ENCODE measurements around the gene DAPK2. TPM values are rescaled to one million over a fixed set of nuclear protein-coding genes. Genes with fewer than 3 reads are reported as not detected.

DAPK2 gene
- total and polyA plus RNA-seq, 12 donors = 20.8 to 62.6 (median 38.5) TPM

DNA sequence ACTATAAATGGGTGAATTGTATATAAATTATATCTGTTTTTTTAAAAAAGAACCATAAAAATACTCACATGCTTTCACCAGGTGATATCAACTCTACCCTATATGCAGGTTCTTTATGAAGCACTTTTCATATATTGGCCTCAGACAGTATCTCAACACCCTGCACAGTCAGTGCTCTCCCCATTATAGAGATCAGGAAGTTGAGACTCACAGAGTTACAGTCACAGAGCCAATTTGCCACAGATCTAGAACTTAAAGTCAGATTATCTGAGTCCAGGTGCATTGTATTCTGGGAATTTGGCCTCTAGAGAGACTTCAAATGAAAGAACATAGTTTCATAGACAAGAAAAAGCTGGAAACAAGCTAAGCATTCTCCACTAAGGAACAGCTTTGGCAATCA is 38.1 kb downstream of the DAPK2 start:
- H3K27ac ChIP-seq = no peak overlapping the region
- no peaks in the 10 kb centered on the region for H3K36me3 ChIP-seq
- TF ChIP-seq, protein P1, sequence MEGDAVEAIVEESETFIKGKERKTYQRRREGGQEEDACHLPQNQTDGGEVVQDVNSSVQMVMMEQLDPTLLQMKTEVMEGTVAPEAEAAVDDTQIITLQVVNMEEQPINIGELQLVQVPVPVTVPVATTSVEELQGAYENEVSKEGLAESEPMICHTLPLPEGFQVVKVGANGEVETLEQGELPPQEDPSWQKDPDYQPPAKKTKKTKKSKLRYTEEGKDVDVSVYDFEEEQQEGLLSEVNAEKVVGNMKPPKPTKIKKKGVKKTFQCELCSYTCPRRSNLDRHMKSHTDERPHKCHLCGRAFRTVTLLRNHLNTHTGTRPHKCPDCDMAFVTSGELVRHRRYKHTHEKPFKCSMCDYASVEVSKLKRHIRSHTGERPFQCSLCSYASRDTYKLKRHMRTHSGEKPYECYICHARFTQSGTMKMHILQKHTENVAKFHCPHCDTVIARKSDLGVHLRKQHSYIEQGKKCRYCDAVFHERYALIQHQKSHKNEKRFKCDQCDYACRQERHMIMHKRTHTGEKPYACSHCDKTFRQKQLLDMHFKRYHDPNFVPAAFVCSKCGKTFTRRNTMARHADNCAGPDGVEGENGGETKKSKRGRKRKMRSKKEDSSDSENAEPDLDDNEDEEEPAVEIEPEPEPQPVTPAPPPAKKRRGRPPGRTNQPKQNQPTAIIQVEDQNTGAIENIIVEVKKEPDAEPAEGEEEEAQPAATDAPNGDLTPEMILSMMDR (IDR thresholded peaks at IDR 0.05) = no peak
- H3K4me3 ChIP-seq = no peak overlapping the region
- DNase-seq = no peak
- no peak for ATAC-seq
- peaks cover 3 to 80% (median 57%) of the 10 kb centered on the region in 9 donors for H3K4me1 ChIP-seq
- H3K9me3 ChIP-seq = no peaks in the 10 kb centered on the region
- intact Hi-C loops (cut with DNase I) = no loop called here
- H3K27me3 ChIP-seq = no peaks in the 10 kb centered on the region

DNA sequence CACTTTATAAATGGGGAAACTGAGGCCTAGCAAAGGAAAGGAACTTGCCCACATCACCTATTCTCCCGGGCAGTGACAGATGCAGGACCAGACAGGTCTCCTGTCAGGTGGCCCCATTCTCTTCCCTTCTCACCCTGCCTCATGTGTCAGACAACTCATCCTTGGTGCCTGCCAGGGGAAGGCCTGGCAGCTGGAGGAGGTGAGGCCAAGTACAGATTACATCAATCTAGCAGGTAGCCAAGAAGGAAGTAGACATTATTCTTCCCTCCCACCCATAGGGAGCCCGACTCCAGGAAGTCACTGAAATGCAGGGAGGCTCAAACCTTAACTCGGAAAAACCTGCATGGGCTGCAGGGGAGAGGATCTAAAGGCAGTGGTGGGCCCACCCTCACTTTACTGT is 39.6 kb downstream of the DAPK2 start:
- Histone ChIP-seq H3K4me1 (peaks cover 0 to 69% (median 53%) of the 10 kb centered on the region in 9 donors), H3K4me3 (no peak overlapping the region), H3K36me3 (no peaks in the 10 kb centered on the region), H3K27ac (no peak overlapping the region), H3K27me3 (no peaks in the 10 kb centered on the region), H3K9me3 (no peaks in the 10 kb centered on the region)
- TF ChIP-seq, protein P1 (IDR thresholded peaks at IDR 0.05) = no peak
- WGBS, 2 donors = 71 to 90% methylated on average over 3 of the region's 3 CpGs
- no peak for DNase-seq
- intact Hi-C loops (cut with DNase I) = no loop called here
- peak in 1 of 8 donors; percentile 9 for ATAC-seq

DNA sequence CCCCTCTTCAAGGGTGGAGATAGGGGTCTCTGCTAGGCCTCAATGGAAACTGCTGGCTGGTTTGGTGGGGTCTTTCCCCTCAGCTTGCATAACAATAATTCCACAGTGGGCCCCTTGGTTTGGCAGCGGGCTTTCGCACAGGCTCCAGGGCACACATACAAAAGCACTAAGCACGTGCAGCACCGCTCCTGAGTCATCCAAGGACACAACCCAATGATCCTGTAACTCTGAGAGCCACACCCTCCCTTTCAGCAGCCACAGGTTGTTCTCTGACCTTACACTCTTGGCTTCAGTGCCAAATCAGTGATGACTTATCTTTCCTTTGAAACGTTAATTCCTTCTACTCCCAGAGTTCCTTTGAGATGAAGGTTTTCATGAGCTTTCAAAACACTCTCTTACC is 41.7 kb downstream of the DAPK2 start:
- DNase-seq = no peak
- intact Hi-C loops (cut with DNase I) = no loop called here
- Histone ChIP-seq H3K4me3 (no peak overlapping the region), H3K36me3 (no peaks in the 10 kb centered on the region), H3K27me3 (no peaks in the 10 kb centered on the region), H3K9me3 (no peaks in the 10 kb centered on the region), H3K4me1 (peaks cover under 1 to 63% (median 51%) of the 10 kb centered on the region in 9 donors), H3K27ac (peak overlapping the region in 3 of 10 donors; percentile 33 to 45 (median 39))
- 46 to 54% methylated on average over 5 of the region's 5 CpGs for WGBS, 2 donors
- ATAC-seq = peak in 6 of 8 donors; percentile 35 to 62 (median 59)
- TF ChIP-seq, protein P1 (IDR thresholded peaks at IDR 0.05) = no peak

DNA sequence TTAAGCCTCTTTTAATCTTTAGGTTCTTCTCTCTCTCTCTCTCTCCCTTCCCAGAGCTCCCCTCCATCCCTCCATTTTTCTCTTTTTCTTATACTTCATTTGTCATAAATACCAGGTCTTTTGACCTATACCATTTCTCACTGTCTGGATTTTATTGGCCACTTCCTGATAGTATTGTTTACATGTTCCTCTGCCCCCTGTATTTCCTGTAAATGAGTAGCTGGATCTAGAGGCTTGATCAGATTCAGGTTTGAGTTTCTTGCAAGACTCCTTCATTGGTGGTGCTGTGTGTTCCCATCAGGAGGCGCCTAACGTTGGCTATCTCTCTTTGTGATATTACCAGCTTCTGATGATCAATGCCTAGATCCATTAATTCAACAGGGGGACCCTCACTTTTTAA is 42.2 kb downstream of the DAPK2 start:
- Histone ChIP-seq H3K4me3 (no peak overlapping the region), H3K36me3 (no peaks in the 10 kb centered on the region), H3K27ac (peak overlapping the region in 4 of 10 donors; percentile 26 to 45 (median 36)), H3K9me3 (no peaks in the 10 kb centered on the region), H3K4me1 (peaks cover 6 to 63% (median 51%) of the 10 kb centered on the region in 9 donors), H3K27me3 (no peaks in the 10 kb centered on the region)
- 92 to 95% methylated on average over 2 of the region's 2 CpGs for WGBS, 2 donors
- TF ChIP-seq, protein P1 (IDR thresholded peaks at IDR 0.05) = no peak
- no peak for ATAC-seq
- intact Hi-C loops (cut with DNase I) = no loop called here
- no peak for DNase-seq
